Brain pericyte (primary cell): ENCODE measurements around the gene SH2B2.

Experiments used
- DNase-seq: peaks from one replicate; pipeline ENCODE4 v3.0.0-alpha.2; 2012; ENCODE audit warnings: low read depth, low spot score

Gene SH2B2

GRCh38 chr7:102266541-102266940 is 20.1 kb upstream of the SH2B2 start:
- no peak for DNase-seq

GRCh38 chr7:102268635-102269034 is 18.0 kb upstream of the SH2B2 start:
- no peak for DNase-seq

- DNase-seq: no peak
Observed at GRCh38 chr7:102270178-102270887, 16.3 kb upstream of the SH2B2 start.

GRCh38 chr7:102271158-102271798 is 15.4 kb upstream of the SH2B2 start:
- no peak for DNase-seq

- no peak for DNase-seq
Observed at GRCh38 chr7:102272075-102272916, 14.4 kb upstream of the SH2B2 start.

- no peak for DNase-seq
Observed at GRCh38 chr7:102272917-102273748, 13.5 kb upstream of the SH2B2 start.

GRCh38 chr7:102273749-102274712 is 12.6 kb upstream of the SH2B2 start:
- no peak for DNase-seq

GRCh38 chr7:102275123-102275703 is 11.5 kb upstream of the SH2B2 start:
- DNase-seq: no peak

- DNase-seq: no peak
Observed at GRCh38 chr7:102277901-102278300, 8.8 kb upstream of the SH2B2 start.

- no peak for DNase-seq
Observed at GRCh38 chr7:102279537-102280400, 6.9 kb upstream of the SH2B2 start.

GRCh38 chr7:102280521-102280920 is 6.1 kb upstream of the SH2B2 start:
- DNase-seq: no peak

GRCh38 chr7:102281785-102282184 is 4.9 kb upstream of the SH2B2 start:
- DNase-seq: no peak

GRCh38 chr7:102282465-102283362 is 4.0 kb upstream of the SH2B2 start:
- DNase-seq: no peak

- no peak for DNase-seq
Observed at GRCh38 chr7:102283477-102284189, 3.0 kb upstream of the SH2B2 start.

GRCh38 chr7:102284399-102284798 is 2.3 kb upstream of the SH2B2 start:
- no peak for DNase-seq

GRCh38 chr7:102284891-102285539 is 1.7 kb upstream of the SH2B2 start:
- no peak for DNase-seq
